Caco-2 (cell line): ENCODE results near the gene GALNT11. TPM values are rescaled to one million over a fixed set of nuclear protein-coding genes. Genes with fewer than 3 reads are reported as not detected.
A peak's percentile ranks its signal among the peaks of the same experiment; 100 is the strongest.
"Not testable (repeated sequence)": the region's sequence is repeated elsewhere in the genome, so short reads cannot be mapped to it uniquely, and the experiment has no call there.

Source experiments
- BruUV-seq: library from RNA; stranded (reverse); fragments of 400-500 nt; replicated peaks from 2 replicates; lab custom pipeline; 2021; lab: Mats Ljungman, UMichigan
- CTCF ChIA-PET: fragments of 300-600 bp; sonication (Branson Sonifier 250); formaldehyde crosslinking; loops from one replicate; lab custom pipeline; 2022; ENCODE audit warnings: antibody characterized with exemption; lab: Charles Lee
- POLR2A ChIA-PET: fragments of 300-600 bp; sonication (Branson Sonifier 250); formaldehyde crosslinking; loops from one replicate; lab custom pipeline; 2022; ENCODE audit warnings: antibody characterized with exemption; lab: Charles Lee
- DNase-seq, 2 experiments: peaks; one replicate each; pipeline versions ENCODE4 v3.0.0 to v3.0.0-alpha.2; 2020 to 2022
- H3K27me3 ChIP-seq: replicated peaks from 2 replicates; pipeline ENCODE4 v1.6.0; 2011; ENCODE audit warnings: low read length; ENCODE audit not compliant: control insufficient read depth, insufficient read depth
- H3K36me3 ChIP-seq: 2 replicates; pipeline ENCODE4 v1.5.1; 2011; ENCODE audit warnings: low read length; ENCODE audit not compliant: control insufficient read depth, insufficient read depth
- H3K4me1 ChIP-seq: fragments of 250-450 bp; sonication (Bioruptor Pico); 2 replicates; pipeline ENCODE4 v1.5.1; 2020; ENCODE audit warnings: mild to moderate bottlenecking
- H3K4me3 ChIP-seq: 2 replicates; pipeline ENCODE4 v1.5.1; 2011; ENCODE audit warnings: low read depth, mild to moderate bottlenecking, control low read depth, low read length
- H3K9me3 ChIP-seq: fragments of 250-450 bp; sonication (Bioruptor Pico); 2 replicates; pipeline ENCODE4 v1.5.1; 2020; ENCODE audit warnings: mild to moderate bottlenecking, moderate library complexity
- H3K27ac Mint-ChIP-seq: one replicate; pipeline ENCODE4 v1.8.0; 2022; ENCODE audit warnings: mixed read lengths; ENCODE audit not compliant: unreplicated experiment
- H3K27me3 Mint-ChIP-seq: one replicate; pipeline ENCODE4 v1.8.0; 2022; ENCODE audit warnings: mixed read lengths; ENCODE audit not compliant: insufficient read depth, unreplicated experiment
- H3K36me3 Mint-ChIP-seq: one replicate; pipeline ENCODE4 v1.8.0; 2022; ENCODE audit warnings: mild to moderate bottlenecking, mixed read lengths; ENCODE audit not compliant: insufficient read depth, unreplicated experiment
- H3K4me1 Mint-ChIP-seq: one replicate; pipeline ENCODE4 v1.8.0; 2022; ENCODE audit warnings: low read depth, mixed read lengths; ENCODE audit not compliant: unreplicated experiment
- H3K4me3 Mint-ChIP-seq: one replicate; pipeline ENCODE4 v1.8.0; 2022; ENCODE audit warnings: mild to moderate bottlenecking, moderate library complexity, mixed read lengths; ENCODE audit not compliant: unreplicated experiment
- H3K9me3 Mint-ChIP-seq: one replicate; pipeline ENCODE4 v1.8.0; 2022; ENCODE audit warnings: mixed read lengths; ENCODE audit not compliant: unreplicated experiment
- CTCF ChIP-seq, 2 experiments: fragments of 200-600 bp in 1 of 2; IDR thresholded peaks; 1 replicate in 1 of 2; 2 replicates in 1 of 2; pipeline versions ENCODE4 v1.5.1 to v1.8.0; 2011 to 2022; ENCODE audit warnings: antibody characterized with exemption in 1 of 2, control low read depth in 1 of 2, inconsistent platforms in 1 of 2, low read depth in 1 of 2, low read length in 1 of 2, mild to moderate bottlenecking in 1 of 2, moderate library complexity in 1 of 2; ENCODE audit not compliant: insufficient read depth in 1 of 2, severe bottlenecking in 1 of 2, unreplicated experiment in 1 of 2
- intact Hi-C: fragments of 100-400 bp; cut with micrococcal nuclease; formaldehyde crosslinking; loops from one replicate; pipeline ENCODE4 v1.10.0; 2022; ENCODE audit not compliant: unreplicated experiment
- total RNA-seq: library from RNA; stranded (reverse); gene quantifications from 2 replicates; pipeline ENCODE4 v1.2.3, GENCODE V29; 2022

The GALNT11 gene
- total RNA-seq, 1 experiment from 2014 or later = 34.9 TPM

DNA sequence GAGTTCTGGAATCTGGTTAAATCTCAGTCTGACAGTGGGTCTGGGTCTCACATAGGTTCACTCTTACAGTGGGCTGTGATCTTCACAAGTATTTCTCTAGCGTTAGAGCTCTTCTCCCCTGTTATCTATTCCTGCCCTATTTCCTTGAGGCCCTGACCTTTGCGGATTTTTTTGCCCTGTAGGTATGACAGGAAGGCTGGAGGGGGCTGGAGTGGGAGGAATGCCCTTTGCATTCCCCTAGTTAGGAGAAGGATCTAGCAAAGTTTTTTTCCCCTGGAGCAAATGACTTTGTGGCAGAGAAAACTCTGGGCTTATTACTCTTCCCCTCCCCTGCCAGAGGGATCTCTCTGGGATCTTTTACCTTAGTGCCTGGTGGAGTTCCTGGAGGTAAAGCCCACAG, 49.2 kb downstream of the GALNT11 start:
- ChIA-PET CTCF (no interaction called here), POLR2A (no interaction called here)
- Histone ChIP-seq H3K36me3 (no peaks in the 10 kb centered on the region), H3K4me1 (peaks cover 33% of the 10 kb centered on the region), H3K4me3 (no peak overlapping the region), H3K9me3 (peaks cover 12% of the 10 kb centered on the region; the same call in 1 of the 2 replicates), H3K27me3 (no peaks in the 10 kb centered on the region)
- DNase-seq = peak; percentile 40 to 59
- intact Hi-C loops = no loop called here
- BruUV-seq = no TSS peak
- Mint-ChIP-seq H3K4me1 (peaks cover 53% of the 10 kb centered on the region), H3K4me3 (peak overlapping the region; percentile 54), H3K9me3 (peaks cover 25% of the 10 kb centered on the region), H3K27ac (peak overlapping the region; percentile 85), H3K27me3 (no peaks in the 10 kb centered on the region), H3K36me3 (no peaks in the 10 kb centered on the region)
- no peak for TF ChIP-seq CTCF (IDR thresholded peaks at IDR 0.05; ENCODE audit: insufficient read depth in 1 of 2, low read depth in 1 of 2, low read length in 1 of 2, severe bottlenecking in 1 of 2, unreplicated experiment in 1 of 2)

DNA sequence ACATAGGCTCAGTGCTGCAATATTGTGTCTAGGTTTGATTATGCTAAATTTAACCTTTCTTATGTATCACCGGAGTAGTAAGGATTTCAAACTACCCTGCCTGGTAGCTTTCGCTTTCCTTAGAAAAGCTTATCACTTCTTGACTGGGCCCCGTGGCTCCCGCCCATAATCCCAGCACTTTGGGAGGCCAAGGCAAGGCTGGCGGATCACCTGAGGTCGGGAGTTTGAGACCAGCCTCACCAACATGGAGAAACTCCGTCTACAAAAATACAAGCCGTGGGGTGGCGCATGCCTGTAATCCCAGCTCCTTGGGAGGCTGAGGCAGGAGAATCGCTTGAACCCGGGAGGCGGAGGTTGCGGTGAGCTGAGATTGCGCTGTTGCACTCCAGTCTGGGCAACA, 49.9 kb downstream of the GALNT11 start:
- H3K36me3 ChIP-seq, H3K4me3 ChIP-seq, POLR2A ChIA-PET, BruUV-seq, CTCF ChIA-PET, intact Hi-C loops, DNase-seq, H3K27me3 ChIP-seq, H3K9me3 ChIP-seq, H3K27me3 Mint-ChIP-seq, H3K36me3 Mint-ChIP-seq: not testable (repeated sequence)
- H3K9me3 Mint-ChIP-seq = peaks cover 18% of the 10 kb centered on the region
- H3K4me3 Mint-ChIP-seq = peak overlapping the region; percentile 54
- peaks cover 53% of the 10 kb centered on the region for H3K4me1 Mint-ChIP-seq
- peak overlapping the region; percentile 85 for H3K27ac Mint-ChIP-seq
- H3K4me1 ChIP-seq = peaks cover 40% of the 10 kb centered on the region

DNA sequence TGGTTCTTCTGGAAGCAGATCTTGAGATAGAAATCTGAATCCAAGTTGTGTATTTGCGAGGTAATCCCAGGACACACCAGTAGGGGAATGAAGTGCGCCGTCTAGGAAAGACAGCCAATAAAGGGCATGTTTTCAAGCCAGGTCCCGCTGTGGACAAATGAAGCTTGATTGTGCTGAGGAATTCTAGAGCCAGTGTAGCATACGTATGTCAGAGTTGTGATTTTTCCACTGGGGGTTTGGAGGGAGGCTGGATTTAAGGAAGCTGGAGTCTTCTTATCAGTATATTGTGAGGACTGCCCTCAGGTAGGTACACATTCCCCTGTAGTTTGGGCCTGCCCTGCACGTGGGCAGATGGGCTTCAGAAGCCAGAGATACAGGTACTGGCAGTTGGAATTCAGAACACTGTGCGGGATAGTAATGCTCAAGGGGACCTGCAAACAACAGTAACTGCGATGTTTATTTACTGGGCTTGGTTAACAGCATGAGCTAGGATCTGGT, 50.9 kb downstream of the GALNT11 start:
- no TSS peak for BruUV-seq
- intact Hi-C loops = loop anchor here (1.0 to 2.0 kb wide), 2 partner anchors 32 to 70 kb away; no protein-coding TSS in a partner anchor
- Histone ChIP-seq H3K9me3 (no peaks in the 10 kb centered on the region), H3K36me3 (no peaks in the 10 kb centered on the region), H3K4me1 (peaks cover 49% of the 10 kb centered on the region), H3K27me3 (no peaks in the 10 kb centered on the region), H3K4me3 (no peak overlapping the region)
- TF ChIP-seq CTCF (IDR thresholded peaks at IDR 0.05; ENCODE audit: insufficient read depth in 1 of 2, low read depth in 1 of 2, low read length in 1 of 2, severe bottlenecking in 1 of 2, unreplicated experiment in 1 of 2) = peak; percentile 48 to 64
- CTCF ChIA-PET = interaction anchor here (0.6 to 1.1 kb wide), 3 partner anchors 14 to 25 kb away, joined by 3 to 4 read pairs (median 3); no protein-coding TSS in a partner anchor
- DNase-seq = peak; percentile 63 to 67
- H3K4me1 Mint-ChIP-seq = peaks cover 54% of the 10 kb centered on the region
- no peak overlapping the region for H3K4me3 Mint-ChIP-seq
- peak overlapping the region; percentile 56 for H3K27ac Mint-ChIP-seq
- H3K9me3 Mint-ChIP-seq = peaks cover 10% of the 10 kb centered on the region
- H3K27me3 Mint-ChIP-seq = no peaks in the 10 kb centered on the region
- POLR2A ChIA-PET = no interaction called here
- H3K36me3 Mint-ChIP-seq = no peaks in the 10 kb centered on the region
